Astrocyte of the spinal cord (primary cell): Measurements from ENCODE around the gene HDAC7.

Experiments used
- DNase-seq: peaks from one replicate; pipeline ENCODE4 v3.0.0; 2011; ENCODE audit warnings: low read depth, low spot score
- H3K4me3 ChIP-seq: 2 replicates; pipeline ENCODE4 v1.5.1; 2011; ENCODE audit warnings: low read depth, mild to moderate bottlenecking, low read length, moderate library complexity
- CTCF ChIP-seq: IDR thresholded peaks from 2 replicates; pipeline ENCODE4 v1.5.1; 2012; ENCODE audit warnings: low read depth, mild to moderate bottlenecking, low read length, inconsistent platforms
- in situ Hi-C: cut with HindIII; loops from 2 replicates; pipeline ENCODE4 v1.10.0; 2017; ENCODE audit warnings: low sequenced_read_pairs

Gene HDAC7

DNA sequence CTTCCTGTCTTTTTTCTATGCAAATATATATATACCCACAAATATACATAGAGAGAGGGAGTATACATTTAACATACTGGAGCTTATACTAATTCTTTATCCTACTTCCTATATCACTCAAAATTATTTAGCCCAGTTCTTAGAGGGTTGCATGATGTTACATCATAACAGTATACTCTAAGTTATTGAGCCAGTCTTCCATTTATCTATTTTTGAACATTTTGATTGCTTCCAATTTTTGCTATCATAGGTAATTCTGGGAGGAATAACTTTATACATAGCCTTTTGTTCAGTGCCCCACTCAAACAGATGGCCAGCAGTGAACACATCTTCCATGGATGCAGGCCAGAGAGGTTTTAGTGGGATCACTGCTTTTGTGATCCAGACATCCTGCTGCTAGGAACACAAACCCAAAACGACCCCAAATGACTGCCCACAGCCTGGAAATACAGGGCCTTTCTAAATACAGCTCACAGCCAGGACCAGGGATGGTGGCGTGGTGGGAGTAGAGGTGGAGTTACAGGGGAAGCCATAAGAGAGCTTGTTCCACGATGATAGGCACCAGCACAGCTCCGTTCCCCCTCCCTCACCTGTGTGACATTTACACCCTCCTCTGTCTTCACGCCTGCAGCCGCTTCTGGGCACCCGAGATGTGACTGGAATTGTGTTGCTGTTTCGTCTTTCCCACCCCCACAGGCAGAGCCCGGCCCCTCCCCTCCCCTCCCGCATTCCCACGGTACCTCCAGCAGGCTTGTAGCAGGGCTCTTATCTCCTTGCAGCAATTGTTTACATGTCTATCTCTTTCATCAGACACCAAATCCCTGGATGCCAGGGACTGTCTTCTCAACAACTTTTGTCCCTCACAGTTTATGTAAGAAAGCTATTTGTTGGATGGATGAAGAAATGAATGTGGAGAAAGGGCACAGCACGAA is 30.7 kb upstream of the HDAC7 start:
- in situ Hi-C loops: no loop called here
- no peak for TF ChIP-seq CTCF
- no peak overlapping the region for H3K4me3 ChIP-seq
- no peak for DNase-seq

DNA sequence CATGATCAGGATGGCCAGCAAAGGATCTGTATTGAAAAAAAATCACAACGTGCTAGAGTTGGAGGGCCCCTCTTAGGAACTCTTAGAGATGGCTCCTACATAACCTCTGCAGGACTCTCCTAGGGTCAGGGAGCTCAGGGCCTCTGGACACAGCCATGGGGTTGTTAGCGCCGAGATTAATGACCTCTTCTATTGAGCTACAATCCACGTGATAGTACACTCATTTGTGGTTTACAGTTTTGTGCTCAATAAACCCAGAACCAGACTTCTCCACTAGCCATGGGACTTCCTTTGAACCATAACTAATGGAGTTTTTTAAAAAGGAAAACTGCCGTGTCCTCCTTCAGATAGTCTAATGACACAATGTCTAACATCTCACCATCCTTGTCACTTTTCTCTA is 29.6 kb upstream of the HDAC7 start:
- no peak overlapping the region for H3K4me3 ChIP-seq
- no peak for DNase-seq
- in situ Hi-C loops: no loop called here
- TF ChIP-seq CTCF: no peak

DNA sequence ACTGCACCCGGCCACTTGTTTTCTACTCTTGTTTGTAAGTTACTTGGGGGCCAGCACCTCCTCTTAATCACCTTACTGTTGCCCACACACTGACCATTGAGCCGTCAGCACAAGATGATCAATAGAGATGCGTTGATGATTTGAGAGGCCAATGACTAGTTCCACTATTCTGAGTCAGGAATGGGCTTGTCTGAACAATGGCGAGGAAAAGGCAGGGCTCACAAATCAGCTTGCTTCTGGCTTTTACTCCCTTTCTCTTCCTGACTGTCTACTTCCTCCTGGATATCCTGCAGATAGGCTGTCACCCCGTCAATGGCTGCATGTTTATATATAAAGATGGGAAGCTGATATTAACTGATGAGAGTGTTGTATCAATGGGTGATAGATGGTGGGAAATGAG is 29.1 kb upstream of the HDAC7 start:
- in situ Hi-C loops: no loop called here

DNA sequence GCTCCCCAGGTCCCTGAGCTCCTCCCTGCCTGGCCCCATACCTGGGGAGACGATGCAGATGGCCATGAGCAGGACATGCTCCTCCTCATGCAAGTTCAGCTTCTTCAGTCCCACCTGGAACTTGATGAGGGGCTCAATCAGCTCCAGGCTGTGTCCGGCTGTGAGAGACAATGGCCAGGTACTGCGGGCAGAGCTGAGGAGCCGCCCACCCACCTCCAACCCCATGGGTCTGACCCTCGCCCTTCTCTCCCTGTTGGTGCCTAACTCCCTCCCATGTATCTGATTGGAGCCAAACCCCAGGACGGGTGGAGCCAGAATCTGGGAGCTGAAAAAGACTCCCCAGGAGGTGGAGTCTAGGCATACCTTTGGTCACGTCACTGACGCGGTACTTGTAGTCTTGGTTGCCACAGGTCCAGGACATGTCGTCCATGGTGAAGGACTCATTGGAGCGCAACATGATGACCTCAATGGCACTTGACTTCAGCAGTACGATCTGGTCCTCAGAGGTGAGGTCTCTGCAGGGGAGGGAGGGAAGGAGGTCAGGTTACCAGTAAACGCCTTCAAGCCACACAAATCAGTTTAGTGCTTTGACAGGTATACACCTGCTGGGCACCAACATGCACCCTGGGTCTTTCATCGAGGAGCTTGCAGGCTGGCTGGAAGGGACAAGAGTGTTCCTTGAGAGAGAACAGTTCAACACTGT is 26.7 kb upstream of the HDAC7 start:
- no peak for DNase-seq
- no peak for TF ChIP-seq CTCF
- in situ Hi-C loops: no loop called here

More for the DNA sequence above, 29.1 kb upstream of the HDAC7 start:
- DNase-seq: no peak
- no peak for TF ChIP-seq CTCF
- no peak overlapping the region for H3K4me3 ChIP-seq

GRCh38 chr12:47845081-47845480 is 25.4 kb upstream of the HDAC7 start:
- in situ Hi-C loops: no loop called here
- no peak for TF ChIP-seq CTCF
- H3K4me3 ChIP-seq: no peak overlapping the region
- no peak for DNase-seq

More for the DNA sequence above, 26.7 kb upstream of the HDAC7 start:
- no peak overlapping the region for H3K4me3 ChIP-seq

DNA sequence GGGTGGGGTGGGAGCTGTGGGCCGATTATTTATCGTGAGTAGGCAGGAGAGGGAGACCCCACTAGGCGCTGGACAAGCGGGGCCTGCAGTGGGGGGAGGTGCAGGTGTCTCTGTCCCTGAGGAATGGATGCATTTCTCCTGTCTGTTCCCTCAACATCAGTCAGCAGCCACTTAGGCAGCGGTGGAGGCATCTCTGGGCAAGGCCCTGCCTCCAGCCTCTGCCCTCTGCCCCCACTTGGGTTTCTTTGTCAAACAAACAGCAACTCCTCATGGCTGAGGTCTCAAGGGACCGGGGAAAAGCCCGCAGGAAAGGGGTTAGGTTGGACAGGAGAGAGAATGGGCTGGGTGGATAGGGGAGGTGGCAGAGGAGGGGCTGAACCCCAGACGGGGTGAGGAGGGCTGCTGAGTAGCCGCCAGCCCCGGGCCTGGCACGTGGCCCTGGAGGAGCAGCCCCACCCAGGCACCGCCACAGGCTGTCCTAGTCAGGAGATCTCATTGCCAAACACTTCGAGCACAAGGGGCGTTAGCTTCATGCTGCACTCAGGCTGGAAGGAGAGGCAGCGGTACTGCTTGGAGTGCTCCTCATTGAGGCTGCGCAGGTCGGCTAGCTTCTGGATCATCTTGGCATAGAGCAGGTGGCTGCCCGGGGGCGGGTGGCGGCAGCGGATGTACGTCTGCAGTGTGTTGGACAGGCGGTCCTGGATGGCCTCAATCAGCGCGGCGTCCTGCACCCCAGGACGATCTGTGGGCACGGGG is 24.7 kb upstream of the HDAC7 start:
- in situ Hi-C loops: no loop called here
- no peak overlapping the region for H3K4me3 ChIP-seq
- DNase-seq: no peak
- TF ChIP-seq CTCF: no peak
